SU-DHL-6 (cell line): ENCODE data around the gene RFC4.

ENCODE experiments used
- H2AFZ ChIP-seq: fragments of 200-600 bp; sonication (generic); 2 replicates; pipeline ENCODE4 v1.6.1; 2014; ENCODE audit warnings: low read depth, mild to moderate bottlenecking, moderate library complexity, mixed read lengths, antibody characterized with exemption, low read length; ENCODE audit not compliant: severe bottlenecking
- H3F3A ChIP-seq: fragments of 200-600 bp; shearing (Covaris generic); 2 replicates; pipeline ENCODE4 v1.6.0; 2016; ENCODE audit warnings: antibody characterized with exemption, mild to moderate bottlenecking; ENCODE audit not compliant: insufficient read depth
- H3K27ac ChIP-seq: fragments of 200-600 bp; sonication (generic); 2 replicates; pipeline ENCODE4 v1.5.1; 2016; ENCODE audit warnings: low read depth, mild to moderate bottlenecking, low read length, moderate library complexity, mixed read lengths
- H3K27me3 ChIP-seq: fragments of 200-600 bp; sonication (generic), shearing (Covaris generic); 2 replicates; pipeline ENCODE4 v1.6.0; 2014; ENCODE audit warnings: mild to moderate bottlenecking, low read length
- H3K36me3 ChIP-seq: fragments of 200-600 bp; sonication (generic); 2 replicates; pipeline ENCODE4 v1.6.1; 2014; ENCODE audit warnings: mild to moderate bottlenecking, low read length, mixed read lengths
- H3K4me2 ChIP-seq: fragments of 300-600, 200-600 bp; shearing (Covaris generic), sonication (generic); 2 replicates; pipeline ENCODE4 v1.6.0; 2014; ENCODE audit warnings: low read length, low read depth, mild to moderate bottlenecking; ENCODE audit not compliant: poor library complexity, severe bottlenecking
- H3K4me3 ChIP-seq: fragments of 200-600 bp; sonication (generic); 2 replicates; pipeline ENCODE4 v1.5.1; 2014; ENCODE audit warnings: antibody characterized with exemption, low read length, mild to moderate bottlenecking, mixed read lengths; ENCODE audit not compliant: insufficient read depth, poor library complexity, severe bottlenecking
- H3K79me2 ChIP-seq: fragments of 200-600 bp; sonication (generic); 2 replicates; pipeline ENCODE4 v1.6.1; 2014; ENCODE audit warnings: mild to moderate bottlenecking, low read length, moderate library complexity; ENCODE audit not compliant: insufficient read depth
- H3K9ac ChIP-seq: fragments of 200-600 bp; sonication (generic); 2 replicates; pipeline ENCODE4 v1.7.0; 2014; ENCODE audit warnings: mild to moderate bottlenecking, low read length
- H3K9me2 ChIP-seq: fragments of 200-600 bp; sonication (generic); replicated peaks from 2 replicates; pipeline ENCODE4 v1.6.1; 2014; ENCODE audit warnings: low read length; ENCODE audit not compliant: insufficient read depth
- H3K9me3 ChIP-seq: fragments of 200-600 bp; sonication (generic); 2 replicates; pipeline ENCODE4 v1.6.1; 2014; ENCODE audit warnings: low read length, mixed read lengths; ENCODE audit not compliant: insufficient read depth
- H4K20me1 ChIP-seq: fragments of 200-600 bp; sonication (generic); 2 replicates; pipeline ENCODE4 v1.6.1; 2014; ENCODE audit warnings: low read depth, mild to moderate bottlenecking, antibody characterized with exemption, low read length, moderate library complexity, mixed read lengths
- EZH2phosphoT487 ChIP-seq: fragments of 200-600 bp; sonication (generic), shearing (Covaris generic); conservative IDR thresholded peaks from 2 replicates; pipeline ENCODE4 v1.6.1; 2018; ENCODE audit warnings: mild to moderate bottlenecking, antibody characterized with exemption, low read length, moderate library complexity, mixed read lengths
- TF ChIP-seq, protein P1 (sequence below): fragments of 200-600 bp; sonication (generic); IDR thresholded peaks from one replicate; pipeline ENCODE4 v1.5.1; 2017; ENCODE audit warnings: antibody characterized with exemption, mild to moderate bottlenecking, low read length, moderate library complexity; ENCODE audit not compliant: insufficient read depth, poor library complexity, severe bottlenecking

Gene RFC4

DNA sequence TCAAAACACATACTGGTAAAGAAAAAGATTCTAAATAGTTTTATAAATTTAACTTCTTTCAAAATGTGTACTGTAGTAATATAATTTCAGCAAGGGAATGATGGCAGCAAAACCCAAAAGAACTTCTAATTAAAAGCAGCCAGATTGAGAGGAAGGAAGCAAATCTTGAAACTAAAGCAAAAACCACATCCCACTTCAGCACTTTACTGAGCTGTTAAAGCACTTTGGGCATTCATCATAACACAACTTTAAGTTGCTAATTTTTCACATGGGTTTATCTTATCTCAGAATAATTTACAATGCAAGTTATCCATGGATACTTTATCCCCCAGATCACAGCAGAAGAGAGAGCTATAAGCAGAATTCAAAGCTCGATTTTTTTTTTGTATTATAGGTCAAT, 6.0 kb downstream of the RFC4 start:
- Histone ChIP-seq H3K36me3 (peaks cover 61% of the 10 kb centered on the region), H3K4me2 (no peak overlapping the region), H2AFZ (no peak overlapping the region), H3K27ac (no peak overlapping the region), H3F3A (peaks cover 10% of the 10 kb centered on the region; the same call in 1 of the 2 replicates), H4K20me1 (0 out of 2 replicates have a peak, but pooled peaks cover 5% of the 10 kb centered on the region), H3K79me2 (peaks cover 26% of the 10 kb centered on the region), H3K27me3 (no peaks in the 10 kb centered on the region), H3K9me3 (no peaks in the 10 kb centered on the region), H3K9me2 (no peaks in the 10 kb centered on the region), H3K4me3 (no peak overlapping the region), H3K9ac (no peak overlapping the region)
- TF ChIP-seq, protein P1, sequence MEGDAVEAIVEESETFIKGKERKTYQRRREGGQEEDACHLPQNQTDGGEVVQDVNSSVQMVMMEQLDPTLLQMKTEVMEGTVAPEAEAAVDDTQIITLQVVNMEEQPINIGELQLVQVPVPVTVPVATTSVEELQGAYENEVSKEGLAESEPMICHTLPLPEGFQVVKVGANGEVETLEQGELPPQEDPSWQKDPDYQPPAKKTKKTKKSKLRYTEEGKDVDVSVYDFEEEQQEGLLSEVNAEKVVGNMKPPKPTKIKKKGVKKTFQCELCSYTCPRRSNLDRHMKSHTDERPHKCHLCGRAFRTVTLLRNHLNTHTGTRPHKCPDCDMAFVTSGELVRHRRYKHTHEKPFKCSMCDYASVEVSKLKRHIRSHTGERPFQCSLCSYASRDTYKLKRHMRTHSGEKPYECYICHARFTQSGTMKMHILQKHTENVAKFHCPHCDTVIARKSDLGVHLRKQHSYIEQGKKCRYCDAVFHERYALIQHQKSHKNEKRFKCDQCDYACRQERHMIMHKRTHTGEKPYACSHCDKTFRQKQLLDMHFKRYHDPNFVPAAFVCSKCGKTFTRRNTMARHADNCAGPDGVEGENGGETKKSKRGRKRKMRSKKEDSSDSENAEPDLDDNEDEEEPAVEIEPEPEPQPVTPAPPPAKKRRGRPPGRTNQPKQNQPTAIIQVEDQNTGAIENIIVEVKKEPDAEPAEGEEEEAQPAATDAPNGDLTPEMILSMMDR: no peak
- no peak for TF ChIP-seq EZH2phosphoT487

DNA sequence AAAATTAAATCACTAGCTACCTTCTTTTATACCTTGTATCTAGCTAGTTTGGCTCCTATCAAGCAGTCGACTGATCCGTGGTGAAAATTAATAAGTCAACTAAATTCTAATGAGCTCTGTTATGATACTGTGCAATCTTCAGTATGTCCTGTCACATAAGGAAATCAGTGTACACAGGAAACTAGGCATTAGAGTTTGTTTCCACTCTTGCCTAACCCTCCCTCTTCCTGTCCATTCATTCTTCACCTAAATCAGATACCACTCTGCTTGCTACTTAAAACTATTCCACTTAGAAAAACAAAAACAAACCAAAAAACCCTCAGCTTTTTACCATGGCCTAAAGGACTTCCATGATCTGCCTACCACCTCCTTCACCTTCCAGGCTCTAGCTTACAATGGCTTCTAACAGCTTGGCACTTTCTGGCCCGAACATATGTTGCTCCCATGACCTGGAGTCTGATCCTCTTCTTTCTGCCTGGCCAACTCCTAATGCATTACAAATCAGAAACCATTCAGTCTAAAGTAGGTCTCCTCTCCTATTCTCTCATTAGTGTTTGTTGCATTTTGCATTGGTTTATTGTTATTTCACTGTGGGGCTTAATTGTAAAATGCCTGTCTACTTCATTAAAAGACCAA, 7.9 kb downstream of the RFC4 start:
- Histone ChIP-seq H3K36me3 (peaks cover 72% of the 10 kb centered on the region), H4K20me1 (0 out of 2 replicates have a peak, but pooled peaks cover 5% of the 10 kb centered on the region), H3K79me2 (peaks cover 14% of the 10 kb centered on the region), H2AFZ (no peak overlapping the region), H3K4me3 (no peak overlapping the region), H3K4me2 (no peak overlapping the region), H3K27ac (no peak overlapping the region), H3K9ac (no peak overlapping the region), H3K9me2 (no peaks in the 10 kb centered on the region), H3F3A (peaks cover 26% of the 10 kb centered on the region), H3K27me3 (no peaks in the 10 kb centered on the region), H3K9me3 (no peaks in the 10 kb centered on the region)
- TF ChIP-seq, protein P1: no peak
- no peak for TF ChIP-seq EZH2phosphoT487

DNA sequence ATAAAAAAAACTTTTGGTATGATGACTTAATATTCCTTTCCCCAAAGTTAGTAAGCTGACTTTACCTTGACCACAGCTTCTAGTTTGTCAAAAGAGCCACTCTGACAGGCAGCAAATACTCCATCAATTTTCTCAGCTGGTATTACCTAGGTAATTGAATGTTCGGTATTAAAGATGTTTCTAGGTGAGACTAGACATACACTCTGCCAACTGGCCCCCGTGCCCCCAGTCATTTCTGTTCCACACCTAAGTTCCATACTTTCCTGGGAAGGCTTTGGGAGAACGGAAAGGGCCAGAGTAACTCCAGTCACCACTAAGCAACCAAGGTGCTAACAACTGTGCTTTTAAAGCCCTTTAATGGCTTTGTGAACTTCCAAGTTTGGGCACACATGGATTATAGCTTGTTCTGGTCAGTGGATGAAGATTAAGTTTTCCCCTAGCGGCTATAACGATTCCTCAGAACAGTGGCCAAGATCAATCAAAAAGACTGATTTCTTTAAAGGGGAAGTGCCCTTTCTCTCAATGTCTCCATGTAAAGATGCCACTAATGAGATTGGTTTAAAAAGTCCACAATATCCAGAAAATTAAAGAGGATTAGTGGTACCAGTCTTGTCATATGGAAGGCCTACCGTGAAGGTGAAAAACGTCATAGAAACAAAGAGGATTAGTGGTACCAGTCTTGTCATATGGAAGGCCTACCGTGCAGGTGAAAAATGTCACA, 15.9 kb downstream of the RFC4 start:
- H3K36me3 ChIP-seq: peaks cover 79% of the 10 kb centered on the region
- H3K9me3 ChIP-seq: no peaks in the 10 kb centered on the region
- H3K9me2 ChIP-seq: no peaks in the 10 kb centered on the region
- no peak overlapping the region for H2AFZ ChIP-seq
- no peak overlapping the region for H3K27ac ChIP-seq
- H3K79me2 ChIP-seq: peaks cover 20% of the 10 kb centered on the region
- H3K4me2 ChIP-seq: no peak overlapping the region
- TF ChIP-seq, protein P1: no peak
- TF ChIP-seq EZH2phosphoT487: no peak
- H3K27me3 ChIP-seq: no peaks in the 10 kb centered on the region
- H3K9ac ChIP-seq: no peak overlapping the region
- H3K4me3 ChIP-seq: no peak overlapping the region
- peaks cover 95% of the 10 kb centered on the region for H3F3A ChIP-seq
- peaks cover 30% of the 10 kb centered on the region for H4K20me1 ChIP-seq
